Activated CD4-positive, alpha-beta T cell treated with anti-CD3 and anti-CD28 coated beads for 36 hours (primary cell): ENCODE measurements around the gene GAREM2. TPM values are rescaled to one million over a fixed set of nuclear protein-coding genes. Genes with fewer than 3 reads are reported as not detected.

Experiments
- ATAC-seq: fragments of 200-7000 bp; cut with Tn5 transposase; one replicate; pipeline ENCODE4 v1.10.0; 2021; ENCODE audit warnings: mild to moderate bottlenecking, moderate library complexity
- CTCF ChIA-PET: fragments of 350-600 bp; sonication (Branson Sonifier 250); formaldehyde crosslinking; loops from one replicate; lab custom pipeline; 2021; ENCODE audit warnings: antibody characterized with exemption; lab: Charles Lee
- POLR2A ChIA-PET: fragments of 350-600 bp; sonication (Branson Sonifier 250); formaldehyde crosslinking; loops from one replicate; lab custom pipeline; 2021; ENCODE audit warnings: antibody characterized with exemption, inconsistent platforms; lab: Charles Lee
- DNase-seq: peaks from one replicate; pipeline ENCODE4 v3.0.0-alpha.2; 2020
- H3K27ac Mint-ChIP-seq: one replicate; pipeline ENCODE4 v1.8.0; 2021; ENCODE audit warnings: mixed read lengths
- H3K27me3 Mint-ChIP-seq: one replicate; pipeline ENCODE4 v1.8.0; 2021; ENCODE audit warnings: mixed read lengths
- H3K36me3 Mint-ChIP-seq: one replicate; pipeline ENCODE4 v1.8.0; 2021; ENCODE audit warnings: low read depth, mixed read lengths
- H3K4me1 Mint-ChIP-seq: one replicate; pipeline ENCODE4 v1.8.0; 2021; ENCODE audit warnings: mixed read lengths
- H3K4me3 Mint-ChIP-seq: one replicate; pipeline ENCODE4 v1.8.0; 2021; ENCODE audit warnings: mild to moderate bottlenecking, moderate library complexity, mixed read lengths
- H3K9me3 Mint-ChIP-seq: one replicate; pipeline ENCODE4 v1.8.0; 2021; ENCODE audit warnings: low read depth, mixed read lengths
- intact Hi-C, 2 experiments: fragments of 100-400 bp; cut with DNase I in 1 of 2; cut with micrococcal nuclease in 1 of 2; formaldehyde crosslinking; loops; one replicate each; pipeline versions ENCODE4 v1.14.2 to v1.15.1; 2022 to 2024; cut with DNase I, micrococcal nuclease
- total RNA-seq, 2 experiments: library from RNA; stranded (reverse); gene quantifications; one replicate each; pipeline ENCODE4 v1.2.3, GENCODE V29; 2021

The GAREM2 gene
- total RNA-seq, 2 experiments from 2014 or later: 3.2 to 5.7 TPM

- DNase-seq: no peak
- ChIA-PET CTCF (interaction anchor here (0.8 kb wide), 1 partner anchor 236 kb away, joined by 3 read pairs; no protein-coding TSS in a partner anchor), POLR2A (interaction anchor here (0.7 kb wide), 1 partner anchor 40 kb away, joined by 3 read pairs; no protein-coding TSS in a partner anchor)
- Mint-ChIP-seq H3K4me1 (peaks cover 13% of the 10 kb centered on the region), H3K27ac (no peak overlapping the region), H3K9me3 (no peaks in the 10 kb centered on the region), H3K36me3 (no peaks in the 10 kb centered on the region), H3K27me3 (peaks cover 3% of the 10 kb centered on the region), H3K4me3 (no peak overlapping the region)
- ATAC-seq: no peak
- intact Hi-C loops: loop anchor here in 1 of 2 experiments (5.0 kb wide), 1 partner anchor 145 kb away; no protein-coding TSS in a partner anchor
Measured at GRCh38 chr2:26187537-26188104, 14.7 kb downstream of the GAREM2 start.

- CTCF ChIA-PET: interaction anchor here (0.6 to 1.9 kb wide), 5 partner anchors 53 to 1188 kb away, joined by 3 to 4 read pairs (median 3); partner anchors contain the start of genes HADHA and HADHB
- Mint-ChIP-seq H3K9me3 (no peaks in the 10 kb centered on the region), H3K4me3 (no peak overlapping the region), H3K36me3 (peaks cover 3% of the 10 kb centered on the region), H3K27ac (peak overlapping the region; percentile 35), H3K4me1 (peaks cover 14% of the 10 kb centered on the region), H3K27me3 (no peaks in the 10 kb centered on the region)
- no peak for DNase-seq
- POLR2A ChIA-PET: no interaction called here
- intact Hi-C loops: loop anchor here in 1 of 2 experiments (5.0 kb wide), 1 partner anchor 143 kb away; no protein-coding TSS in a partner anchor
- no peak for ATAC-seq
Measured at GRCh38 chr2:26189123-26189522, 16.2 kb downstream of the GAREM2 start.

GRCh38 chr2:26189751-26190150 lies 16.9 kb downstream of the GAREM2 start:
- ATAC-seq: no peak
- Mint-ChIP-seq H3K4me3 (no peak overlapping the region), H3K36me3 (peaks cover 10% of the 10 kb centered on the region), H3K27me3 (no peaks in the 10 kb centered on the region), H3K4me1 (peaks cover 16% of the 10 kb centered on the region), H3K9me3 (no peaks in the 10 kb centered on the region), H3K27ac (no peak overlapping the region)
- intact Hi-C loops: loop anchor here in 1 of 2 experiments (5.0 kb wide), 1 partner anchor 143 kb away; no protein-coding TSS in a partner anchor
- POLR2A ChIA-PET: interaction anchor here (0.5 kb wide), 1 partner anchor 358 kb away, joined by 3 read pairs; no protein-coding TSS in a partner anchor
- no peak for DNase-seq
- CTCF ChIA-PET: interaction anchor here (0.6 to 1.9 kb wide), 3 partner anchors 53 to 346 kb away, joined by 3 to 4 read pairs (median 4); no protein-coding TSS in a partner anchor

GRCh38 chr2:26190369-26190768 lies 17.5 kb downstream of the GAREM2 start:
- Mint-ChIP-seq H3K4me1 (peaks cover 16% of the 10 kb centered on the region), H3K4me3 (no peak overlapping the region), H3K27ac (no peak overlapping the region), H3K27me3 (no peaks in the 10 kb centered on the region), H3K9me3 (no peaks in the 10 kb centered on the region), H3K36me3 (peaks cover 14% of the 10 kb centered on the region)
- ATAC-seq (no peak), DNase-seq (no peak)
- intact Hi-C loops: no loop called here
- ChIA-PET CTCF (interaction anchor here (1.9 kb wide), 1 partner anchor 52 kb away, joined by 4 read pairs; no protein-coding TSS in a partner anchor), POLR2A (no interaction called here)

- ChIA-PET CTCF (interaction anchor here (0.6 to 1.6 kb wide), 2 partner anchors 10 to 15 kb away, joined by 3 to 4 read pairs; no protein-coding TSS in a partner anchor), POLR2A (interaction anchor here (0.6 kb wide), 1 partner anchor 11 kb away, joined by 4 read pairs; no protein-coding TSS in a partner anchor)
- H3K4me3 Mint-ChIP-seq: no peak overlapping the region
- H3K27me3 Mint-ChIP-seq: no peaks in the 10 kb centered on the region
- peaks cover 10% of the 10 kb centered on the region for H3K4me1 Mint-ChIP-seq
- no peaks in the 10 kb centered on the region for H3K9me3 Mint-ChIP-seq
- intact Hi-C loops: no loop called here
- ATAC-seq (no peak), DNase-seq (no peak)
- H3K36me3 Mint-ChIP-seq: peaks cover 14% of the 10 kb centered on the region
- no peak overlapping the region for H3K27ac Mint-ChIP-seq
Measured at GRCh38 chr2:26191316-26192159, 18.6 kb downstream of the GAREM2 start.

GRCh38 chr2:26193578-26194231 lies 20.8 kb downstream of the GAREM2 start:
- no peaks in the 10 kb centered on the region for H3K27me3 Mint-ChIP-seq
- peak overlapping the region; percentile 85 for H3K27ac Mint-ChIP-seq
- no peaks in the 10 kb centered on the region for H3K9me3 Mint-ChIP-seq
- peaks cover 28% of the 10 kb centered on the region for H3K36me3 Mint-ChIP-seq
- POLR2A ChIA-PET: interaction anchor here (0.5 kb wide), 1 partner anchor 122 kb away, joined by 3 read pairs; no protein-coding TSS in a partner anchor
- H3K4me1 Mint-ChIP-seq: peaks cover 8% of the 10 kb centered on the region
- CTCF ChIA-PET: no interaction called here
- DNase-seq (peak; percentile 43), ATAC-seq (peak; percentile 86)
- intact Hi-C loops: no loop called here
- no peak overlapping the region for H3K4me3 Mint-ChIP-seq

- Mint-ChIP-seq H3K9me3 (no peaks in the 10 kb centered on the region), H3K27ac (no peak overlapping the region), H3K36me3 (peaks cover 35% of the 10 kb centered on the region), H3K27me3 (no peaks in the 10 kb centered on the region), H3K4me1 (peaks cover 8% of the 10 kb centered on the region), H3K4me3 (no peak overlapping the region)
- DNase-seq: no peak
- intact Hi-C loops: no loop called here
- CTCF ChIA-PET: interaction anchor here (0.5 to 0.6 kb wide), 3 partner anchors 16 to 256 kb away, joined by 3 to 4 read pairs (median 3); no protein-coding TSS in a partner anchor
- no peak for ATAC-seq
- POLR2A ChIA-PET: no interaction called here
Measured at GRCh38 chr2:26195040-26195984, 22.4 kb downstream of the GAREM2 start.

- Mint-ChIP-seq H3K4me1 (peaks cover 8% of the 10 kb centered on the region), H3K4me3 (no peak overlapping the region), H3K27me3 (no peaks in the 10 kb centered on the region), H3K9me3 (no peaks in the 10 kb centered on the region), H3K27ac (no peak overlapping the region), H3K36me3 (peaks cover 45% of the 10 kb centered on the region)
- intact Hi-C loops: no loop called here
- no peak for ATAC-seq
- DNase-seq: no peak
- POLR2A ChIA-PET: no interaction called here
- CTCF ChIA-PET: interaction anchor here (0.5 kb wide), 1 partner anchor 196 kb away, joined by 3 read pairs; no protein-coding TSS in a partner anchor
Measured at GRCh38 chr2:26196683-26197418, 24.0 kb downstream of the GAREM2 start.

GRCh38 chr2:26197516-26197915 lies 24.6 kb downstream of the GAREM2 start:
- ChIA-PET POLR2A (no interaction called here), CTCF (no interaction called here)
- no peak for ATAC-seq
- DNase-seq: no peak
- Mint-ChIP-seq H3K27me3 (no peaks in the 10 kb centered on the region), H3K4me1 (peaks cover 8% of the 10 kb centered on the region), H3K36me3 (peaks cover 49% of the 10 kb centered on the region), H3K27ac (no peak overlapping the region), H3K4me3 (no peak overlapping the region), H3K9me3 (no peaks in the 10 kb centered on the region)
- intact Hi-C loops: no loop called here
